GM10266 (cell line): Measurements from ENCODE around the gene KISS1R.

Experiments used
- DNase-seq: peaks from one replicate; pipeline ENCODE4 v3.0.0; 2012; ENCODE audit errors: extremely low spot score
- TF ChIP-seq, protein P1 (sequence below): IDR thresholded peaks from 2 replicates; pipeline ENCODE4 v1.5.1; 2012; ENCODE audit warnings: mild to moderate bottlenecking, low read depth; ENCODE audit not compliant: control insufficient read depth, insufficient read depth; ENCODE audit errors: missing control alignments

Gene KISS1R

DNA sequence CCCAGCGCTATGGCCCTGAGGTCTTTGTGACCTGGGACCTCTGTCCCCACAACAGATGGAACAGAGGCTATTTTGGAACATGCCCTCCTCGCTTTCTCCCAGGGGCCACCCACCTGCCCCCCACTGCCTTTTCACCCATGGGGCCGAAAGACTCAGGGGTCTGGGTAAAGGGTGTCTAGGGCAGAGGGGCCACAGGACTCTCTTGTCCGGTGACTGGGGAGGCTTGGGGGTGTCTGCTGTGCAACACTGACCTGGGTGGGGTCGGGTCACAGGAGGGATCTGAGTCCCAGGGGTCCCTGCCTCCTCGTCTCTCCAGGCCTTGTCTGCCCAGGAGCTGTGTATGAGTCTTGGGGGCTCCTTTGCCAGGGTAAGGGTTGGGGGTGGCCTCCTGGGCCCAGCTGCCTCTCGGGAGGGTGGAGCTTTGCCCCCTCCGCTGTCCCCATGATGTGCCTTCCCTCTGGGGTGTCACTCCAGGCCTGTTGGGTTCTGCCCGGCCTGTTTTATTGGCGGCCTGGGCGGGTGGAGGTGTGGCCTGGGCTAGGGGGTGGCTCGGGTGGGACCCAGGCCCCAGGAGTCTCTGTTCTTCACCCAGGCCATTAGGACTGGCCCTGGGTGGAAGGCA, 10.8 kb downstream of the KISS1R start:
- no peak for DNase-seq
- TF ChIP-seq, protein P1, sequence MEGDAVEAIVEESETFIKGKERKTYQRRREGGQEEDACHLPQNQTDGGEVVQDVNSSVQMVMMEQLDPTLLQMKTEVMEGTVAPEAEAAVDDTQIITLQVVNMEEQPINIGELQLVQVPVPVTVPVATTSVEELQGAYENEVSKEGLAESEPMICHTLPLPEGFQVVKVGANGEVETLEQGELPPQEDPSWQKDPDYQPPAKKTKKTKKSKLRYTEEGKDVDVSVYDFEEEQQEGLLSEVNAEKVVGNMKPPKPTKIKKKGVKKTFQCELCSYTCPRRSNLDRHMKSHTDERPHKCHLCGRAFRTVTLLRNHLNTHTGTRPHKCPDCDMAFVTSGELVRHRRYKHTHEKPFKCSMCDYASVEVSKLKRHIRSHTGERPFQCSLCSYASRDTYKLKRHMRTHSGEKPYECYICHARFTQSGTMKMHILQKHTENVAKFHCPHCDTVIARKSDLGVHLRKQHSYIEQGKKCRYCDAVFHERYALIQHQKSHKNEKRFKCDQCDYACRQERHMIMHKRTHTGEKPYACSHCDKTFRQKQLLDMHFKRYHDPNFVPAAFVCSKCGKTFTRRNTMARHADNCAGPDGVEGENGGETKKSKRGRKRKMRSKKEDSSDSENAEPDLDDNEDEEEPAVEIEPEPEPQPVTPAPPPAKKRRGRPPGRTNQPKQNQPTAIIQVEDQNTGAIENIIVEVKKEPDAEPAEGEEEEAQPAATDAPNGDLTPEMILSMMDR = no peak

DNA sequence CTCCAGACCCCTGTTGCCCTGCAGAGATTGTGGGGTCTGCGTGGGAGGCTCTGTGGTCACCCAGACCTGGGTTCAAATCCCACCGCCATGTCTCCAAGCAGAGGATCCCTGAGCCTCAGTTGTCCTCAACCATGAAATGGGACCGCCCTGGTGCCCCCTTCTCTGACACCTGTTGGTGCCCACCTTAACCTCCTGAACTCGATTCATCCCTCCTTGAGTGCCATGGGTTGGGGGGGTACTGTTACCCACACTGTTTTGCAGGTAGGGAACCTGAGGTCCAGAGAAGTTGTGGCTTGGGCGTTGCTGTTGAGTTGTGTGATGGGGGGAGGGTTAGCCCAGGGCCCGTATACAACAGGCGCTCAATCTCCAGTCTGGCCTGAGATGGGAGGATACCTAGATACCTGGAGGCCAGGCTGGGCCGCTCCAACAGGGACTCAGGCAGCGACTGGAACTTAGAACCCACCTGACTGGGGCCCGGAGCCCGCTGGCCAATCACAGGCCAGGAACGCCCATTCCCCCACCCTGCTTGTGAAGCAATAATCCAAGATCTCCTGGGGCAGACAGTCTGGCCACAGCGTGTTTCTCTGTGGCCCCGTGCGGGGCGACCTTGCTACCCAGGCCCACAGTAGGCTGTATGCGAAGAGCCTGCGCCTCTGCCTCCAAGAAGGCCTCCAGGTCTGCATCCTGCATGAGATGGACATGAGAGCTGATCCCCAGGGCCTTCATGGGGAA, 11.5 kb downstream of the KISS1R start:
- TF ChIP-seq, protein P1 = no peak
- DNase-seq = no peak

DNA sequence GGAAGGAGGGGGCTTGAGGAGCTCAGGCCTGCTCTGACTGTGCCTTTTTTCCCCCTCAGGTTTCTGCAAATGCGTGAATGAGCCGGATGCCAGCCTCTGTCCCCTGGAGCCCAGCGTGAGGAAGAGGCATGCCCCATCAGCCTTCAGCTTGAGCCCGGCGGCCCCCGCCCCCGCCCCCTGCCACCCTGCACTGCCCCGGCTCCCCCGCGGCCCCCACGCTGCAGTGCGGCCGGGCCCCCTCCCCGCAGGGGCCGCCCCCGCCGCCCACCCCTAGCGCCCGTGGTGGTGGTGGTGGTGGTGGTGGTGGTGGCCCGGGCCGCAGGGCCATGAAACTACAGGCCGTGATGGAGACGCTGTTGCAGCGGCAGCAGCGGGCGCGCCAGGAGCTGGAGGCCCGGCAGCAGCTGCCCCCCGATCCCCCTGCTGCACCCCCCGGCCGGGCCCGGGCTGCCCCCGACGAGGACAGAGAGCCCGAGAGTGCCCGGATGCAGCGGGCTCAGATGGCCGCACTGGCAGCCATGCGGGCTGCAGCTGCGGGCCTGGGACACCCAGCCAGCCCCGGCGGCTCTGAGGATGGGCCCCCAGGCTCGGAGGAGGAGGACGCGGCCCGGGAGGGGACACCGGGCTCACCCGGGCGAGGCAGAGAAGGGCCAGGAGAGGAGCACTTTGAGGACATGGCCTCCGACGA, 12.2 kb downstream of the KISS1R start:
- TF ChIP-seq, protein P1 = no peak
- DNase-seq = no peak

DNA sequence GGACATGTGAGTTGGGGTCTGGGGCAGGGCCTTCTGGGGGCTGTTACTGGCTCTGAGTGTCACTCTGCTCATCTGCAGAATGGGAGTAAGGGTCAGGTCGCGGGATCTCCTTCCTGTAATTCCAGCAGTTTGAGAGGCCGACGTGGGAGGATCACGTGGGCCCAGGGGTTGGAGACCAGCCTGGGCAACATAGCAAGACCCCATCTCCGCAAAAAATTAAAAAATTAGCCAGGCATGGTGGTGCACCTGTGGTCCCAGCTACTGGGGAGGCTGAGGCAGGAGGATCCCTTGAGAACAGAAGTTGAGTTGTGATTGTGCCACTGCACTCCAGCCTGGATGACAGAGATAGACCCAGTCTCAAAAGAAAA, 12.7 kb downstream of the KISS1R start:
- DNase-seq = no peak
- TF ChIP-seq, protein P1 = no peak

DNA sequence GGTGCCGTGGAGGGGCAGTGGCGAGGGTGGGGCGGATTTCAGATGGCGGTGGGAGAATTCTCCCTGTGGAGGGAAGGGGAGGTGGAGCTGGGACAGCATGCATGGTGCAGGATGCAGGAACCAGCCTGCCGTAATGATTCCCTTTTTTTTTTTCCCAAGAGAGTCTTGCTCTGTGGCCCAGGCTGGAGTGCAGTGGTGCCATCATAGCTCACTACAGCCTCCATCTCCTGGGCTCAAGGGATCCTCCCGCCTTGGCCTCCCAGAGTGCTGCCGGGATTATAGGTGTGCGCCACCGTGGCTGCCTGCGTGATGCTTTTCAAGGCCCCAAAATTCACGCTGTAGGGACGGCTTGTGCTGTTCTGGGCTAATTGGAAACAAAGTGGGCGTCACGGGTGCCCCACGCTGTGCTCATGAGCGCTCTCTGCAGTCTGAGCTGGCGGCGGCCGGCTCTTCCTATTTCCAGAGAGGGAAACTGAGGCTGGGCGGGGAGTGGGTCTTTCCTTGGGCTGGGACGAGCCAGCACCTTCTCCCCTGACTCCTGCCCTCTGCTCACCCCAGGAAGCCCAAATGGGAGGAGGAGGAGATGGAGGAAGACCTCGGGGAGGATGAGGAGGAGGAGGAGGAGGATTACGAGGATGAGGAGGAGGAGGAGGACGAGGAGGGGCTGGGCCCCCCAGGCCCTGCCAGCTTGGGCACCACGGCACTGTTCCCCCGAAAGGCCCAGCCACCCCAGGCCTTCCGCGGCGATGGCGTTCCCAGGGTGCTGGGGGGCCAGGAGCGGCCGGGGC, 14.9 kb downstream of the KISS1R start:
- DNase-seq = no peak

DNA sequence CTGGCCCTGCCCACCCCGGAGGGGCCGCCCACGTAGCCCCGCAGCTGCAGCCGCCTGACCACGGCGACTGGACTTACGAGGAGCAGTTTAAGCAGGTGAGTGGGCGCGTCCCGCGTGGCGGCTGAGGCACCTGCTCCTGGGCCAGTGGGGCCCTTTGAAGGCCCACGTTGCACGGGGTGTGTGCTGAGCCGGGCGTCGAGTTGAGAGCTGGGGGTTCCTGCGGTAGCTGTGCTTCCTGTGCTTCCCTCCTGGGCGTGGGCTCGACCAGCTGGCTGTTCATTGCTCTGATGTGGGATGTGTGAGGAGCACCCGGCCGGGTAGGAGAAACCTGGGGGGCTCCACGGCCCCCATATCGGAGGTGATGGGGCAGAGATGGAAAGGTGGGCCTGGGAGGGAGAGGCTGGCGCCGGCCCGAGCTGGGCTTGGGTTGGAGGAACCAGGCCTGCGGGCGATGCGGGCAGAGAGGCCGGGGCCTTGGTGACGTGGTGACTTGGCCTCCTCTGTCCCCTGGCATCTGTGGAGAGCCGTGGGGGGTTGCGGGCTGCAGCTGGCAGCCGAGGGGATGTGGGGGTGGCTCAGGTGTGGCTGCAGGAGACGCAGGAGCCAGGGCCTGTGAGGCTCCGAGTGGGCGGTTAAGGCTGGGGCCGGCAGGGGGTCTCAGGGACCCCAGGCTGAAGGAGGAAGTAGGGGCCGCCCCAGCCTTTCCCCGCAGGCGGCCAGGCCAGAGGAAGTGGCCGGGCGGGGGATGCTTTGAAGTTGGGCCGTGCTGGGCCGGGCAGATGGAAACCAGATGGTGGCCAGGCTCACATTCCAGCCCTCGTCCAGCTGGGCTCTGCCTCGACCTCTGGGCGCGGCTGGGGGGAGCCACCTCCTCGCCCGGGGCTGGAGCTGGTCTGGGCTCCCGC, 15.8 kb downstream of the KISS1R start:
- DNase-seq = peak; percentile 79

More for the DNA sequence above, 14.9 kb downstream of the KISS1R start:
- TF ChIP-seq, protein P1 = no peak

More for the DNA sequence above, 15.8 kb downstream of the KISS1R start:
- TF ChIP-seq, protein P1 = no peak
